K562 (cell line): ENCODE results near the gene PDE8A. TPM values are rescaled to one million over a fixed set of nuclear protein-coding genes. Genes with fewer than 3 reads are reported as not detected.

ENCODE experiments used
- ATF7 ChIP-seq: fragments of 450-650 bp; IDR thresholded peaks from 2 replicates; pipeline ENCODE4 v1.7.1; 2014; ENCODE audit warnings: mild to moderate bottlenecking, moderate library complexity
- CTCF ChIP-seq, 3 experiments: IDR thresholded peaks in 2 of 3; conservative IDR thresholded peaks in 1 of 3; 2 replicates each; pipeline ENCODE4 v1.5.1; 2011 to 2012; ENCODE audit warnings: low read length in 3 of 3, mild to moderate bottlenecking in 3 of 3, control low read depth in 2 of 3, improper control_type of control experiment in 1 of 3, inconsistent platforms in 1 of 3, low read depth in 1 of 3, mixed read lengths in 1 of 3, moderate library complexity in 1 of 3; ENCODE audit not compliant: insufficient read depth in 2 of 3
- CXXC5 ChIP-seq: fragments of 250-450 bp; sonication (Bioruptor Pico); IDR thresholded peaks from 2 replicates; pipeline ENCODE4 v1.8.0; 2022; ENCODE audit warnings: inconsistent platforms, mild to moderate bottlenecking, moderate library complexity
- JUN ChIP-seq, 2 experiments: sonication (generic) in 1 of 2; formaldehyde crosslinking in 1 of 2; IDR thresholded peaks; 2 replicates each; pipeline versions ENCODE4 v1.6.1 to v1.8.0; 2012 to 2022; ENCODE audit warnings: borderline replicate concordance in 2 of 2, mild to moderate bottlenecking in 2 of 2, improper control_type of control experiment in 1 of 2, low read depth in 1 of 2, low read length in 1 of 2, missing genetic modification reagents in 1 of 2
- MAFG ChIP-seq: fragments of 450-650 bp; conservative IDR thresholded peaks from 2 replicates; pipeline ENCODE4 v1.6.1; 2016; ENCODE audit warnings: missing genetic modification characterization, missing compliant biosample characterization
- MEF2A ChIP-seq: IDR thresholded peaks from 2 replicates; pipeline ENCODE4 v1.6.1; 2011; ENCODE audit warnings: low read depth, mild to moderate bottlenecking, low read length, moderate library complexity; ENCODE audit not compliant: control insufficient read depth
- MIER1 ChIP-seq: fragments of 450-650 bp; IDR thresholded peaks from 2 replicates; pipeline ENCODE4 v1.6.1; 2016; ENCODE audit warnings: antibody characterized with exemption, mild to moderate bottlenecking, low read depth
- RUNX1 ChIP-seq: sonication (generic); IDR thresholded peaks from 2 replicates; pipeline ENCODE4 v1.6.1; 2016; ENCODE audit warnings: antibody characterized with exemption, low read depth
- SMARCA4 ChIP-seq: fragments of 450-650 bp; IDR thresholded peaks from 2 replicates; pipeline ENCODE4 v1.6.1; 2016
- SNAPC5 ChIP-seq: fragments of 250-450 bp; sonication (Bioruptor Pico); IDR thresholded peaks from 2 replicates; pipeline ENCODE4 v1.8.0; 2021; ENCODE audit warnings: moderate library complexity, mild to moderate bottlenecking, inconsistent platforms
- ZBTB49 ChIP-seq: sonication (generic); formaldehyde crosslinking; IDR thresholded peaks from 2 replicates; pipeline ENCODE4 v1.8.0; 2022; ENCODE audit warnings: missing genetic modification reagents, mild to moderate bottlenecking, borderline replicate concordance
- ZKSCAN8 ChIP-seq: fragments of 200-800 bp; sonication (Bioruptor generic); IDR thresholded peaks from 2 replicates; pipeline ENCODE4 v1.6.1; 2016; ENCODE audit warnings: missing genetic modification characterization, missing compliant biosample characterization
- ZNF592 ChIP-seq: fragments of 450-650 bp; IDR thresholded peaks from 2 replicates; pipeline ENCODE4 v1.6.1; 2017; ENCODE audit warnings: antibody characterized with exemption, mild to moderate bottlenecking
- ZNF76 ChIP-seq: fragments of 250-450 bp; sonication (Bioruptor Pico); IDR thresholded peaks from 2 replicates; pipeline ENCODE4 v1.4.0; 2020; ENCODE audit warnings: mild to moderate bottlenecking, moderate library complexity, borderline replicate concordance
- polyA plus RNA-seq, 8 experiments: library from polyadenylated mRNA; depleted of rRNA in 4 of 8; stranded (reverse) in 5 of 8; unstranded in 3 of 8; fragments of >200 nt; fragmentation: Nextera tagmentation in 2 of 8; fragmentation: Illumina TruSeq in 1 of 8; extraction: Ambion mirVana in 2 of 8; extraction: Trizol in 1 of 8; gene quantifications; 2 replicates each; pipeline versions ENCODE4 v1.2.1 to v1.2.3, GENCODE V29; 2011 to 2014; ENCODE audit warnings: inconsistent platforms in 1 of 8, missing spikeins in 1 of 8
- total RNA-seq, 7 experiments: library from RNA; depleted of rRNA in 6 of 7; stranded (reverse); fragments of >200 nt in 6 of 7; fragmentation: Illumina TruSeq in 2 of 7; extraction: Trizol in 2 of 7; gene quantifications; 2 replicates each; pipeline versions ENCODE4 v1.2.1 to v1.2.3, GENCODE V29; 2011 to 2021; ENCODE audit warnings: low replicate concordance in 1 of 7

The PDE8A gene
- total and polyA plus RNA-seq, 9 of the 15 experiments (the other 6 are each of a cell fraction or from before 2014, with no cell fraction given) = 5.9 to 40.3 (median 19.8) TPM

GRCh38 chr15:85010386-85011159 is 28.9 kb downstream of the PDE8A start (continued):
- TF ChIP-seq ZNF76 (CRISPR knock-in tag) = no peak
- TF ChIP-seq MAFG = peak; percentile 63
- no peak for TF ChIP-seq ZBTB49
- no peak for TF ChIP-seq RUNX1
- TF ChIP-seq MEF2A = peak; percentile 53; the same call in 1 of the 2 replicates
- no peak for TF ChIP-seq MIER1
- TF ChIP-seq JUN (IDR thresholded peaks at IDR 0.05; ENCODE audit: borderline replicate concordance, low read depth, low read length) = 0 out of 2 replicates have a peak, but pooled peaks have one; percentile 21
- TF ChIP-seq JUN (CRISPR knock-in tag; IDR thresholded peaks at IDR 0.05; ENCODE audit: borderline replicate concordance) = no peak
- TF ChIP-seq SNAPC5 (CRISPR knock-in tag) = no peak
- peak; percentile 38 to 59 (median 54); a peak in 5 of 6 replicates for TF ChIP-seq CTCF (IDR thresholded peaks at IDR 0.05 in 2 of 3, conservative IDR thresholded peaks at IDR 0.05 in 1 of 3; ENCODE audit: insufficient read depth in 2 of 3, low read depth in 1 of 3, low read length in 3 of 3)
- 0 out of 2 replicates have a peak, but pooled peaks have one; percentile 36 for TF ChIP-seq ZNF592
- TF ChIP-seq ZKSCAN8 = no peak
- TF ChIP-seq ATF7 = peak; percentile 75
- no peak for TF ChIP-seq CXXC5 (CRISPR knock-in tag)
- TF ChIP-seq SMARCA4 = peak; percentile 46; the same call in 1 of the 2 replicates
